Measurements from ENCODE around the gene CRAMP1. TPM values are rescaled to one million over a fixed set of nuclear protein-coding genes. Genes with fewer than 3 reads are reported as not detected.

CRAMP1 gene
- total and polyA plus RNA-seq, 2 of the 8 experiments (the other 6 are each of a cell fraction or from before 2014, with no cell fraction given): 19.2 to 23.2 TPM

- Histone ChIP-seq H3K9ac (replicated peaks in 1 of 4; ENCODE audit: extremely low read depth in 1 of 4, low read depth in 3 of 4, low read length in 3 of 4) (no peak overlapping the region), H3K4me2 (ENCODE audit: insufficient read depth in 1 of 2, low read depth in 2 of 2, low read length in 2 of 2) (no peak overlapping the region), H3K23me2 (ENCODE audit: low read depth, low read length) (no peaks in the 10 kb centered on the region), H3K27me3 (replicated peaks in 1 of 4; ENCODE audit: control insufficient read depth in 3 of 4, extremely low read depth in 1 of 4, insufficient read depth in 3 of 4, low read length in 3 of 4) (no peaks in the 10 kb centered on the region), H2BK20ac (ENCODE audit: low read length) (0 out of 2 replicates have a peak overlapping the region, but pooled peaks have one; percentile 6), H3K27ac (ENCODE audit: low read depth, low read length) (no peak overlapping the region), H3K4me1 (replicated peaks in 1 of 4; ENCODE audit: control insufficient read depth in 3 of 4, insufficient read depth in 4 of 4, low read length in 3 of 4) (no peaks in the 10 kb centered on the region), H3K79me2 (ENCODE audit: control insufficient read depth in 1 of 2, insufficient read depth in 2 of 2, low read length in 2 of 2) (peaks cover 0 to 29% of the 10 kb centered on the region in 2 experiments; a peak in 2 of 4 replicates), H4K20me1 (replicated peaks in 1 of 2; ENCODE audit: control insufficient read depth in 1 of 2, insufficient read depth in 2 of 2, low read length in 2 of 2) (peaks cover 23 to 24% of the 10 kb centered on the region in 2 experiments), H3K23ac (ENCODE audit: insufficient read length) (no peak overlapping the region), H3K4me3 (ENCODE audit: extremely low read depth in 1 of 4, insufficient read depth in 2 of 4, low read depth in 3 of 4, low read length in 4 of 4) (no peak overlapping the region), H2AFZ (ENCODE audit: low read length) (no peak overlapping the region), H2AK5ac (ENCODE audit: low read depth, low read length) (no peak overlapping the region), H2BK15ac (ENCODE audit: low read length) (no peak overlapping the region), H3K18ac (ENCODE audit: extremely low read depth, low read length) (no peak overlapping the region), H3K14ac (ENCODE audit: insufficient read length) (no peak overlapping the region), H2BK120ac (replicated peaks; ENCODE audit: low read depth, low read length) (no peak overlapping the region), H3K36me3 (ENCODE audit: control insufficient read depth in 2 of 4, insufficient read depth in 4 of 4, low read length in 3 of 4) (peaks cover 28 to 51% (median 31%) of the 10 kb centered on the region in 4 experiments; a peak in 7 of 8 replicates), H3K9me3 (ENCODE audit: insufficient read depth in 2 of 2, low read depth in 1 of 2, low read length in 1 of 2) (no peaks in the 10 kb centered on the region), H4K5ac (ENCODE audit: insufficient read length, low read depth, low read length) (no peak overlapping the region), H3K79me1 (ENCODE audit: low read depth, low read length) (peaks cover 14% of the 10 kb centered on the region), H4K8ac (ENCODE audit: extremely low read depth, insufficient read depth, low read length) (no peak overlapping the region), H2BK12ac (ENCODE audit: low read depth, low read length) (no peak overlapping the region), H2BK5ac (ENCODE audit: low read depth, low read length) (no peak overlapping the region), H4K91ac (replicated peaks; ENCODE audit: insufficient read length, low read length) (no peak overlapping the region), H3K4ac (replicated peaks; ENCODE audit: insufficient read length, low read depth, low read length) (no peak overlapping the region), H3K56ac (replicated peaks; ENCODE audit: insufficient read length, low read depth, low read length) (no peak overlapping the region)
- TF ChIP-seq SP4 (IDR thresholded peaks at IDR 0.05; ENCODE audit: low read length) (no peak), CBX8 (IDR thresholded peaks at IDR 0.05; ENCODE audit: borderline replicate concordance, low read depth, low read length) (no peak), MAFK (IDR thresholded peaks at IDR 0.05; ENCODE audit: low read depth, low read length) (no peak), YY1 (IDR thresholded peaks at IDR 0.05; ENCODE audit: low read depth, low read length) (no peak), BRCA1 (IDR thresholded peaks at IDR 0.05; ENCODE audit: low read depth, low read length) (no peak), BACH1 (IDR thresholded peaks at IDR 0.05; ENCODE audit: low read length) (no peak), ZNF274 (IDR thresholded peaks at IDR 0.05; ENCODE audit: borderline replicate concordance, extremely low read depth, low read length) (no peak), GTF2F1 (IDR thresholded peaks at IDR 0.05; ENCODE audit: borderline replicate concordance, low read depth, low read length) (no peak), JUN (IDR thresholded peaks at IDR 0.05; ENCODE audit: low read depth, low read length) (no peak)
- WGBS, 2 experiments (ENCODE audit: extremely low coverage in 1 of 2, insufficient coverage in 1 of 2, insufficient read length in 1 of 2, insufficient replicate concordance in 2 of 2, low coverage in 1 of 2, low lambda C conversion rate in 2 of 2, missing lambda C conversion rate in 1 of 2): 93% methylated on average over 13 of the region's 13 CpGs; no CpG with 5 or more reads in 1 of the 2 experiments
- DNase-seq (ENCODE audit: low read depth in 1 of 2, low spot score in 2 of 2) (no peak), FAIRE-seq (no peak)
- CTCF ChIA-PET (ENCODE audit: partially characterized antibody): interaction anchor here (0.9 kb wide), 1 partner anchor 12 kb away, joined by 3 read pairs; no protein-coding TSS in a partner anchor
- POLR2A ChIA-PET (ENCODE audit: partially characterized antibody): no interaction called here
Measured at GRCh38 chr16:1635070-1635469, 22.9 kb downstream of the CRAMP1 start.
